ENCODE data around the gene ABCF2.

DNA sequence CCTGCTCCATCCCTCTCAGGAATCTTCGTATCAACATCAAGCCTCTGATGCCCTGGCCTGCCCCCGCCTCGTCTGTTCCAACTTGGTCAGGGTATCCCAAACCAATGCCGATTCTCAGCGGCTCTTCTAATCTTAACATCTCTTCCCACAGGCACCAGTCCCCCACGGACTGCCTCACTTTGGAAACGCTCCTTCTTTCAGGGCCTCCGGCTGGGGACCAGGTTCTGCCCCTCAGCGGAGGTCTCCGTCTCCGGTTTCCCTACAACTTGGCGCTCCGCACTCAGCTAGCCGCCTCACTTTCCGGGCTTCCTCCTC is 488 bp downstream of the ABCF2 start:
- TF ChIP-seq, protein P1, sequence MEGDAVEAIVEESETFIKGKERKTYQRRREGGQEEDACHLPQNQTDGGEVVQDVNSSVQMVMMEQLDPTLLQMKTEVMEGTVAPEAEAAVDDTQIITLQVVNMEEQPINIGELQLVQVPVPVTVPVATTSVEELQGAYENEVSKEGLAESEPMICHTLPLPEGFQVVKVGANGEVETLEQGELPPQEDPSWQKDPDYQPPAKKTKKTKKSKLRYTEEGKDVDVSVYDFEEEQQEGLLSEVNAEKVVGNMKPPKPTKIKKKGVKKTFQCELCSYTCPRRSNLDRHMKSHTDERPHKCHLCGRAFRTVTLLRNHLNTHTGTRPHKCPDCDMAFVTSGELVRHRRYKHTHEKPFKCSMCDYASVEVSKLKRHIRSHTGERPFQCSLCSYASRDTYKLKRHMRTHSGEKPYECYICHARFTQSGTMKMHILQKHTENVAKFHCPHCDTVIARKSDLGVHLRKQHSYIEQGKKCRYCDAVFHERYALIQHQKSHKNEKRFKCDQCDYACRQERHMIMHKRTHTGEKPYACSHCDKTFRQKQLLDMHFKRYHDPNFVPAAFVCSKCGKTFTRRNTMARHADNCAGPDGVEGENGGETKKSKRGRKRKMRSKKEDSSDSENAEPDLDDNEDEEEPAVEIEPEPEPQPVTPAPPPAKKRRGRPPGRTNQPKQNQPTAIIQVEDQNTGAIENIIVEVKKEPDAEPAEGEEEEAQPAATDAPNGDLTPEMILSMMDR (IDR thresholded peaks at IDR 0.05) = no peak
- TF ChIP-seq EP300 (IDR thresholded peaks at IDR 0.05; ENCODE audit: low read depth) (no peak), POLR2A (IDR thresholded peaks at IDR 0.05) (no peak)
